ENCODE measurements around the gene ADGRF1.

The ADGRF1 gene

DNA sequence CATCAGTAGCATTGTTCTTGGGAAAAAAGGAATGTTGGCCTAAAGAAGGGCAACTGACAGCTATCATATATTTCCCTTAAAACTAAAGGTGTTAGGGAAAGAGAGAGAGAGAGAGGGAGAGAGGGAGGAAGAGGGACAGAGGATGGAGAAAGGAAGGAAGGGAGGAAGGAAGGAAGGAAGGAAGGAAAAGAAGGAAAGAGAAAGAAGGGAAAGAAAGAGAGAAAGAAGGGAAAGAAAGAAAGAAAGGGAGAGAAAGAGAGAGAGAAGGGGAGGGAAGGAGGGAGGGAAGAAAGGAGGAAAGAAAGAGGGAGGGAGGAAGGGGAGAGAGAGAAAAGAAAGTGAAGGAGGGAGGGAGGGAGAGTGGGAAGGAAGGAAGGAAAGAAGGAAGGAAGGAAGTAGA is 82.7 kb downstream of the ADGRF1 start:
- H3K27ac ChIP-seq (ENCODE audit: low read depth, low read length) = no peak overlapping the region
- no peak overlapping the region for H3K4me2 ChIP-seq (ENCODE audit: low read length)
- 0 out of 2 replicates have a peak, but pooled peaks cover 5% of the 10 kb centered on the region for H3K27me3 ChIP-seq (ENCODE audit: control insufficient read depth, low read length)
- no peaks in the 10 kb centered on the region for H3K79me2 ChIP-seq (ENCODE audit: control insufficient read depth, low read length)
- no peaks in the 10 kb centered on the region for H3K9me3 ChIP-seq (ENCODE audit: control insufficient read depth, insufficient read depth, low read length)
- no peaks in the 10 kb centered on the region for H3K9me2 ChIP-seq (replicated peaks; ENCODE audit: control insufficient read depth, low read length)
- H3K4me1 ChIP-seq (ENCODE audit: control insufficient read depth, low read length) = no peaks in the 10 kb centered on the region
- no peaks in the 10 kb centered on the region for H4K20me1 ChIP-seq (ENCODE audit: control insufficient read depth, insufficient read depth, low read depth, low read length)
- H3K4me3 ChIP-seq (ENCODE audit: low read length) = no peak overlapping the region
- TF ChIP-seq, protein P1, sequence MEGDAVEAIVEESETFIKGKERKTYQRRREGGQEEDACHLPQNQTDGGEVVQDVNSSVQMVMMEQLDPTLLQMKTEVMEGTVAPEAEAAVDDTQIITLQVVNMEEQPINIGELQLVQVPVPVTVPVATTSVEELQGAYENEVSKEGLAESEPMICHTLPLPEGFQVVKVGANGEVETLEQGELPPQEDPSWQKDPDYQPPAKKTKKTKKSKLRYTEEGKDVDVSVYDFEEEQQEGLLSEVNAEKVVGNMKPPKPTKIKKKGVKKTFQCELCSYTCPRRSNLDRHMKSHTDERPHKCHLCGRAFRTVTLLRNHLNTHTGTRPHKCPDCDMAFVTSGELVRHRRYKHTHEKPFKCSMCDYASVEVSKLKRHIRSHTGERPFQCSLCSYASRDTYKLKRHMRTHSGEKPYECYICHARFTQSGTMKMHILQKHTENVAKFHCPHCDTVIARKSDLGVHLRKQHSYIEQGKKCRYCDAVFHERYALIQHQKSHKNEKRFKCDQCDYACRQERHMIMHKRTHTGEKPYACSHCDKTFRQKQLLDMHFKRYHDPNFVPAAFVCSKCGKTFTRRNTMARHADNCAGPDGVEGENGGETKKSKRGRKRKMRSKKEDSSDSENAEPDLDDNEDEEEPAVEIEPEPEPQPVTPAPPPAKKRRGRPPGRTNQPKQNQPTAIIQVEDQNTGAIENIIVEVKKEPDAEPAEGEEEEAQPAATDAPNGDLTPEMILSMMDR (IDR thresholded peaks at IDR 0.05; ENCODE audit: low read depth, low read length, poor library complexity, severe bottlenecking) = no peak
- no peak for TF ChIP-seq EZH2phosphoT487 (IDR thresholded peaks at IDR 0.05; ENCODE audit: borderline replicate concordance, low read length)
- no peaks in the 10 kb centered on the region for H3K36me3 ChIP-seq (ENCODE audit: control insufficient read depth, low read length)
- H3F3A ChIP-seq (ENCODE audit: control insufficient read depth, insufficient read depth) = no peaks in the 10 kb centered on the region

GRCh38 chr6:46956409-46956808 is 85.7 kb downstream of the ADGRF1 start:
- H3K4me3 ChIP-seq (ENCODE audit: low read length) = no peak overlapping the region
- H4K20me1 ChIP-seq (ENCODE audit: control insufficient read depth, insufficient read depth, low read depth, low read length) = no peaks in the 10 kb centered on the region
- no peaks in the 10 kb centered on the region for H3K36me3 ChIP-seq (ENCODE audit: control insufficient read depth, low read length)
- no peaks in the 10 kb centered on the region for H3K4me1 ChIP-seq (ENCODE audit: control insufficient read depth, low read length)
- no peaks in the 10 kb centered on the region for H3K9me2 ChIP-seq (replicated peaks; ENCODE audit: control insufficient read depth, low read length)
- H3K79me2 ChIP-seq (ENCODE audit: control insufficient read depth, low read length) = no peaks in the 10 kb centered on the region
- no peak overlapping the region for H3K4me2 ChIP-seq (ENCODE audit: low read length)
- no peaks in the 10 kb centered on the region for H3K9me3 ChIP-seq (ENCODE audit: control insufficient read depth, insufficient read depth, low read length)
- no peak for TF ChIP-seq EZH2phosphoT487 (IDR thresholded peaks at IDR 0.05; ENCODE audit: borderline replicate concordance, low read length)
- TF ChIP-seq, protein P1 (IDR thresholded peaks at IDR 0.05; ENCODE audit: low read depth, low read length, poor library complexity, severe bottlenecking) = no peak
- no peak overlapping the region for H3K27ac ChIP-seq (ENCODE audit: low read depth, low read length)
- H3F3A ChIP-seq (ENCODE audit: control insufficient read depth, insufficient read depth) = no peaks in the 10 kb centered on the region
- H3K27me3 ChIP-seq (ENCODE audit: control insufficient read depth, low read length) = 0 out of 2 replicates have a peak, but pooled peaks cover under 1% of the 10 kb centered on the region

DNA sequence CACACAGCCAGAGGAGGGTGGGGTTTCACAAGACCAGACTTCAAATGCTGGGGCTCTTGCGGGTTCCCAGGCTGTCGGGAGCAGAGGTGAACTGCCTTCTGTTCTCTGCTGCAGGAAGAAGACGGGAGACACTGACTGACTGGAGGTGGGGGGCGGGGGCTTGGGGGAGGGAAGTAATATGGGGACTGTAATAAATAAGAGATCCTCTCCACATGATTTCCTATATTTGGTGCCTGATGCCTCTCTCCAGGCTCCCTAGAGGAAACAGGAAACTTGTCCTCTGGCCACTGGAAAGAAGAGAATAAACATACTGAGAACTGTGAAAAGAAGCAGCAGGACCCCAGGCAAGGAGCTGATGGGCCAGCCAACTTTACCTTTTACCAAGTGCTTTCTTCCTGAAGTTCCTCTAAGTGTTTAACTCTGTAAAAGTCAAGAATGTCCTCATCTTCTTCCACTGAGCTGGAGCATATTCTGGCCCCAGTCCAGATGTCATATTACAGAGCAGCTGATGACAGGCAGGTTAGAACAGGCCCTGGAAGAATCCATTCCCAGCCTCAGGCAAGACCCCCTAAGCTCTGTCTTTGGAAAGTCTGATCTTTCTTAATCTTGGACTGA is 87.2 kb downstream of the ADGRF1 start:
- no peak overlapping the region for H3K4me2 ChIP-seq (ENCODE audit: low read length)
- TF ChIP-seq EZH2phosphoT487 (IDR thresholded peaks at IDR 0.05; ENCODE audit: borderline replicate concordance, low read length) = no peak
- TF ChIP-seq, protein P1 (IDR thresholded peaks at IDR 0.05; ENCODE audit: low read depth, low read length, poor library complexity, severe bottlenecking) = no peak
- no peaks in the 10 kb centered on the region for H3K27me3 ChIP-seq (ENCODE audit: control insufficient read depth, low read length)
- no peaks in the 10 kb centered on the region for H3F3A ChIP-seq (ENCODE audit: control insufficient read depth, insufficient read depth)
- H3K36me3 ChIP-seq (ENCODE audit: control insufficient read depth, low read length) = no peaks in the 10 kb centered on the region
- no peaks in the 10 kb centered on the region for H3K79me2 ChIP-seq (ENCODE audit: control insufficient read depth, low read length)
- H3K4me3 ChIP-seq (ENCODE audit: low read length) = no peak overlapping the region
- no peak overlapping the region for H3K27ac ChIP-seq (ENCODE audit: low read depth, low read length)
- no peaks in the 10 kb centered on the region for H3K9me2 ChIP-seq (replicated peaks; ENCODE audit: control insufficient read depth, low read length)
- no peaks in the 10 kb centered on the region for H3K9me3 ChIP-seq (ENCODE audit: control insufficient read depth, insufficient read depth, low read length)
- H3K4me1 ChIP-seq (ENCODE audit: control insufficient read depth, low read length) = no peaks in the 10 kb centered on the region
- H4K20me1 ChIP-seq (ENCODE audit: control insufficient read depth, insufficient read depth, low read depth, low read length) = no peaks in the 10 kb centered on the region

All from DOHH2 (cell line).